CD4-positive, alpha-beta T cell (primary cell): ENCODE data around the gene RNF223. TPM values are rescaled to one million over a fixed set of nuclear protein-coding genes. Genes with fewer than 3 reads are reported as not detected.

Source experiments
- ATAC-seq: fragments of 200-7000 bp; cut with Tn5 transposase; one replicate; pipeline ENCODE4 v1.10.0; 2022; ENCODE audit warnings: mild to moderate bottlenecking; ENCODE audit not compliant: poor library complexity
- CTCF ChIA-PET: fragments of 350-600 bp; sonication (Branson Sonifier 250); formaldehyde crosslinking; loops from one replicate; lab custom pipeline; 2021; ENCODE audit warnings: antibody characterized with exemption, inconsistent platforms; lab: Charles Lee
- POLR2A ChIA-PET: fragments of 350-600 bp; sonication (Branson Sonifier 250); formaldehyde crosslinking; loops from one replicate; lab custom pipeline; 2021; ENCODE audit warnings: antibody characterized with exemption, inconsistent platforms; lab: Charles Lee
- DNase-seq, 14 experiments: peaks; one replicate each; pipeline ENCODE4 v3.0.0-alpha.2; 2013 to 2020; ENCODE audit warnings: mixed read lengths in 2 of 14
- H3K27ac ChIP-seq, 2 donors: one replicate each; pipeline versions ENCODE4 v1.5.1 to v1.7.0; 2013; ENCODE audit warnings: low read length in 2 of 2, low read depth in 1 of 2, mild to moderate bottlenecking in 1 of 2
- H3K27me3 ChIP-seq, 2 experiments: 1 replicate in 1 of 2; 2 replicates in 1 of 2; pipeline versions ENCODE4 v1.6.1 to v1.7.0; 2013; ENCODE audit warnings: low read length in 2 of 2, control low read depth in 1 of 2, mild to moderate bottlenecking in 1 of 2, moderate library complexity in 1 of 2; ENCODE audit not compliant: insufficient read depth in 2 of 2, control insufficient read depth in 1 of 2
- H3K36me3 ChIP-seq: one replicate; pipeline ENCODE4 v1.6.1; 2013; ENCODE audit warnings: low read length, control low read depth; ENCODE audit not compliant: insufficient read depth
- H3K4me1 ChIP-seq: one replicate; pipeline ENCODE4 v1.6.1; 2013; ENCODE audit warnings: low read length, control low read depth; ENCODE audit not compliant: insufficient read depth
- H3K4me3 ChIP-seq: one replicate; pipeline ENCODE4 v1.5.1; 2013; ENCODE audit warnings: mild to moderate bottlenecking, low read length, moderate library complexity
- H3K9me3 ChIP-seq, 2 experiments: 1 replicate in 1 of 2; 2 replicates in 1 of 2; pipeline versions ENCODE4 v1.6.1 to v1.7.0; 2013; ENCODE audit warnings: low read length in 2 of 2, mild to moderate bottlenecking in 2 of 2, control low read depth in 1 of 2, moderate library complexity in 1 of 2; ENCODE audit not compliant: control insufficient read depth in 1 of 2, insufficient read depth in 1 of 2
- H3K27ac Mint-ChIP-seq: one replicate; pipeline ENCODE4 v1.8.0; 2020; ENCODE audit warnings: mixed read lengths
- H3K27me3 Mint-ChIP-seq: one replicate; pipeline ENCODE4 v1.8.0; 2021; ENCODE audit warnings: mixed read lengths
- H3K36me3 Mint-ChIP-seq: one replicate; pipeline ENCODE4 v1.8.0; 2021; ENCODE audit warnings: low read depth, mixed read lengths
- H3K4me1 Mint-ChIP-seq: one replicate; pipeline ENCODE4 v1.8.0; 2021; ENCODE audit warnings: low read depth, mixed read lengths
- H3K4me3 Mint-ChIP-seq: one replicate; pipeline ENCODE4 v1.8.0; 2020; ENCODE audit warnings: mild to moderate bottlenecking, mixed read lengths
- H3K9me3 Mint-ChIP-seq: one replicate; pipeline ENCODE4 v1.8.0; 2020; ENCODE audit warnings: mixed read lengths
- intact Hi-C, 2 experiments: fragments of 100-400 bp; cut with DNase I in 1 of 2; cut with micrococcal nuclease in 1 of 2; formaldehyde crosslinking; loops; one replicate each; pipeline versions ENCODE4 v1.15.1 to v1.9.0; 2023 to 2025; cut with DNase I, micrococcal nuclease
- total RNA-seq, 174 experiments: library from RNA in 2 of 174; stranded (reverse) in 2 of 174; gene quantifications; one replicate each; pipeline ENCODE4 v1.2.3 and lab custom pipeline; 2021 to 2026
- TF ChIP-seq, protein P1 (sequence below): fragments of 200-600 bp; IDR thresholded peaks from one replicate; pipeline ENCODE4 v1.8.0; 2022; ENCODE audit warnings: antibody characterized with exemption, mild to moderate bottlenecking

RNF223 gene
- total RNA-seq, 2 experiments from 2014 or later, result not detected

DNA sequence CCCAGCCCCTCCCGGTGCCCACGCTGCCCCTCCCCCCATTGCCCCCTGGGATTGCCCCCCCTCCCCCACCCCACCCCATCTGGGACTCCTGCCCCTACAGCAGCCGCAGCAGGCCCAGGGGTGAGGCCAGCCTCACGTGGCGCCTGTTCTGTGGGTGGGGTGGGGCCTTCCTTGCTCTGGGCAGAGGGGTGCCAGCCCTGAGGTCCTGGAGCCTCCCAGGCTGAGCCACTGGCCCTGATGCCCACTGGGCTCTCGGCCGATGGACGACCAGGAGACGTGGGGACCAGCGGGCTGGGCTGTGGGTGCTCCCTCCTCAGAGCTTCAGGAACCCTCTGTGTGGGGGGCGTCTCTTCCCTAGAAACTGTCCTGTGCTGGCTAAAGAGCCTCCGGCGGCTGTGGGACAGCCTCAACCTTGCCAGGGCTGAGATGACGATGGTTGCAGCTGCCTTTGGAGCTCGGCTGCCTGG lies 47.5 kb upstream of the RNF223 start:
- POLR2A ChIA-PET, result interaction anchor here (1.0 to 1.1 kb wide), 3 partner anchors 92 to 129 kb away, joined by 3 to 5 read pairs (median 3); no protein-coding TSS in a partner anchor

DNA sequence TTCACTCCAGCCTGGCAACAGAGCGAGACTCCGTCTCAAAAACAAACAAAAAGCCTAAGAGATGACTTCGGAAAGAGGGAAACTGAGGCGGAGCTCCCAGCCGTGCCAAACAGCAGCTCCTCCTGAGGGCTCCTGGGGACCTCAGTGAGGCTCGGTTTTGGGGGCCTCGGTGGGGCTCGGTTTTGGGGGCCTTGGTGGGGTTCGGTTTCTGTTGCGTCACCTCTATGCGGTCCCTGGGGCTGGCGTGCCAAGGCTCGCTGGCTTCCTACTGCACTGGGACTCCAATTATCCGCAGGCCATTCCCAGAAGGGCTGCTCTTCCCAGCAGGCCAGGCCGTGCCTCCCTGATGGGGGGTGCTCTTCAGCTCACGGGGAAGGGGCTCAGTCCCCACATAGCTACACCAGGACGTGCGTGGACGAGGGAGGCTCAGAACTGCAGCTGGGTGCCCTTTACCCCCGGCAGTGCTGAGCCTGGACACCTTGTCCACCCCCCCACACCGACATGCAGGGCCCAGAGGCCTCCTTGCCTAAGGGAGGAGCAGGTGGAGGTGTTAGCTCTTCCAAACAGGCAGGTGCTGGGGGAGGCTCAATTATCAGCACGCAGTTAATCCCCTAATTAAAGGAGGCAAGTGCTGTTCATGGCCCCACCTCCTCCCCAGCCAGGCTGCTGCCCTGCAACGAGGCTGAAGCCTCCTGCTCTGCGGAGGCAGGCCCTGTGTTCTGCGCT lies 46.9 kb upstream of the RNF223 start:
- peaks cover 0 to 2% of the 10 kb centered on the region in 2 experiments for H3K27me3 ChIP-seq
- H3K4me1 ChIP-seq, result peaks cover 27% of the 10 kb centered on the region
- H3K27ac ChIP-seq, result no peak overlapping the region
- ATAC-seq (no peak), DNase-seq (peak in 1 of 14 experiments; percentile 39)
- Mint-ChIP-seq H3K4me3 (no peak overlapping the region), H3K4me1 (peaks cover 2% of the 10 kb centered on the region), H3K9me3 (no peaks in the 10 kb centered on the region), H3K27ac (no peak overlapping the region), H3K36me3 (no peaks in the 10 kb centered on the region), H3K27me3 (no peaks in the 10 kb centered on the region)
- H3K9me3 ChIP-seq, result no peaks in the 10 kb centered on the region
- TF ChIP-seq, protein P1, sequence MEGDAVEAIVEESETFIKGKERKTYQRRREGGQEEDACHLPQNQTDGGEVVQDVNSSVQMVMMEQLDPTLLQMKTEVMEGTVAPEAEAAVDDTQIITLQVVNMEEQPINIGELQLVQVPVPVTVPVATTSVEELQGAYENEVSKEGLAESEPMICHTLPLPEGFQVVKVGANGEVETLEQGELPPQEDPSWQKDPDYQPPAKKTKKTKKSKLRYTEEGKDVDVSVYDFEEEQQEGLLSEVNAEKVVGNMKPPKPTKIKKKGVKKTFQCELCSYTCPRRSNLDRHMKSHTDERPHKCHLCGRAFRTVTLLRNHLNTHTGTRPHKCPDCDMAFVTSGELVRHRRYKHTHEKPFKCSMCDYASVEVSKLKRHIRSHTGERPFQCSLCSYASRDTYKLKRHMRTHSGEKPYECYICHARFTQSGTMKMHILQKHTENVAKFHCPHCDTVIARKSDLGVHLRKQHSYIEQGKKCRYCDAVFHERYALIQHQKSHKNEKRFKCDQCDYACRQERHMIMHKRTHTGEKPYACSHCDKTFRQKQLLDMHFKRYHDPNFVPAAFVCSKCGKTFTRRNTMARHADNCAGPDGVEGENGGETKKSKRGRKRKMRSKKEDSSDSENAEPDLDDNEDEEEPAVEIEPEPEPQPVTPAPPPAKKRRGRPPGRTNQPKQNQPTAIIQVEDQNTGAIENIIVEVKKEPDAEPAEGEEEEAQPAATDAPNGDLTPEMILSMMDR, result no peak
- H3K4me3 ChIP-seq, result no peak overlapping the region
- ChIA-PET POLR2A (interaction anchor here (1.1 kb wide), 1 partner anchor 92 kb away, joined by 3 read pairs; no protein-coding TSS in a partner anchor), CTCF (interaction anchor here (1.4 to 2.0 kb wide), 7 partner anchors 102 to 184 kb away, joined by 4 to 33 read pairs (median 8); partner anchors contain the start of genes B3GALT6 and SDF4)
- intact Hi-C loops, result loop anchor here in 1 of 2 experiments (5.0 kb wide), 1 partner anchor 186 kb away; the partner anchor contains the start of genes ACAP3 and PUSL1
- H3K36me3 ChIP-seq, result no peaks in the 10 kb centered on the region

More for the DNA sequence above, 47.5 kb upstream of the RNF223 start:
- Histone ChIP-seq H3K27me3 (peaks cover 0 to 2% of the 10 kb centered on the region in 2 experiments), H3K36me3 (no peaks in the 10 kb centered on the region), H3K4me3 (no peak overlapping the region), H3K9me3 (no peaks in the 10 kb centered on the region), H3K27ac (no peak overlapping the region), H3K4me1 (peaks cover 25% of the 10 kb centered on the region)
- CTCF ChIA-PET, result interaction anchor here (0.9 to 2.0 kb wide), 9 partner anchors 103 to 253 kb away, joined by 4 to 33 read pairs (median 8); partner anchors contain the start of genes AURKAIP1, B3GALT6 and SDF4
- H3K9me3 Mint-ChIP-seq, result no peaks in the 10 kb centered on the region
- no peaks in the 10 kb centered on the region for H3K4me1 Mint-ChIP-seq
- no peak overlapping the region for H3K27ac Mint-ChIP-seq
- H3K4me3 Mint-ChIP-seq, result no peak overlapping the region
- ATAC-seq (peak; percentile 13), DNase-seq (no peak)
- no peaks in the 10 kb centered on the region for H3K27me3 Mint-ChIP-seq
- TF ChIP-seq, protein P1, result no peak
- H3K36me3 Mint-ChIP-seq, result no peaks in the 10 kb centered on the region
- intact Hi-C loops, result loop anchor here (1.0 to 5.0 kb wide), 6 partner anchors 35 to 251 kb away; partner anchors contain the start of genes ACAP3 (in 1 of the 2) and PUSL1 (in 1 of the 2)

DNA sequence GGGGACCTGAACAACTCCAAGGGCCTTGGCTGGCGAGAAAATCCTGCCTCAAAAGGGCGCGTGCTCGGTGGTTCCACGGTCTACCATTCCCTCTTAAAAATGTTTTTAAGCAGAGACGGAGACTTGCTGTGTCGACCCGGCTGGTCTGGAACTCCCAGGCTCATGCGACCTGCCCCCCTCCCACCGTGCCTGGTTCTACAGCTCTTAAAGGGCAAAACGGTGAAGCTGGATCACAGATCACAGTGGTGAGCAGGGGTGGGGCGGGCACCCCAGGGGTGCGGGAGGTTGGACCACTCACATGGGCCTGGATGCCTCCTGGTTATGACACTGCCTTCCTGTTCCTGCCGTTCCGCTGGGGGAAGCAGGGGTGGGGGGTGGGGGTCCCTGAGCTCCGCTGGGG lies 46.0 kb upstream of the RNF223 start:
- Histone ChIP-seq H3K36me3 (no peaks in the 10 kb centered on the region), H3K27me3 (peaks cover 0 to 2% of the 10 kb centered on the region in 2 experiments), H3K9me3 (no peaks in the 10 kb centered on the region), H3K4me1 (peaks cover 30% of the 10 kb centered on the region), H3K27ac (no peak overlapping the region), H3K4me3 (no peak overlapping the region)
- CTCF ChIA-PET, result interaction anchor here (1.4 kb wide), 1 partner anchor 172 kb away, joined by 5 read pairs; no protein-coding TSS in a partner anchor
- no peak overlapping the region for H3K4me3 Mint-ChIP-seq
- H3K9me3 Mint-ChIP-seq, result no peaks in the 10 kb centered on the region
- H3K36me3 Mint-ChIP-seq, result no peaks in the 10 kb centered on the region
- peaks cover 6% of the 10 kb centered on the region for H3K4me1 Mint-ChIP-seq
- no peak overlapping the region for H3K27ac Mint-ChIP-seq
- ATAC-seq, result no peak
- no peaks in the 10 kb centered on the region for H3K27me3 Mint-ChIP-seq
- TF ChIP-seq, protein P1, result no peak
- DNase-seq, result peak in 2 of 14 experiments; percentile 22 to 26
- POLR2A ChIA-PET, result no interaction called here
- intact Hi-C loops, result loop anchor here in 1 of 2 experiments (5.0 kb wide), 1 partner anchor 187 kb away; the partner anchor contains the start of genes ACAP3 and PUSL1
